ENCODE data around the gene NTSR1. TPM values are rescaled to one million over a fixed set of nuclear protein-coding genes. Genes with fewer than 3 reads are reported as not detected.

NTSR1 gene
- polyA plus RNA-seq, 1 donor from 2014 or later: 0.05 TPM

GRCh38 chr20:62808211-62808865, 99.7 kb downstream of the NTSR1 start:
- Histone ChIP-seq H3K79me2 (replicated peaks; ENCODE audit: insufficient read depth, low read length) (peaks cover 3% of the 10 kb centered on the region), H3K9ac (ENCODE audit: low read length) (no peak overlapping the region), H4K20me1 (ENCODE audit: insufficient read depth) (no peaks in the 10 kb centered on the region), H3K27ac (ENCODE audit: low read length) (no peak overlapping the region), H3K9me3 (ENCODE audit: low read length) (no peaks in the 10 kb centered on the region), H3F3A (ENCODE audit: insufficient read depth, low read length, poor library complexity, severe bottlenecking) (no peaks in the 10 kb centered on the region), H3K4me2 (ENCODE audit: low read length) (no peak overlapping the region), H3K36me3 (ENCODE audit: insufficient read depth, low read length) (no peaks in the 10 kb centered on the region), H3K27me3 (ENCODE audit: insufficient read depth, low read depth, low read length) (no peaks in the 10 kb centered on the region), H2AFZ (ENCODE audit: low read depth, low read length) (no peak overlapping the region), H3K4me3 (ENCODE audit: low read length) (no peak overlapping the region), H3K9me2 (ENCODE audit: insufficient read depth, low read length) (no peaks in the 10 kb centered on the region)
- TF ChIP-seq TAF1 (IDR thresholded peaks at IDR 0.05; ENCODE audit: low read depth) (no peak), SMC3 (conservative IDR thresholded peaks at IDR 0.05; ENCODE audit: poor library complexity) (peak; percentile 84), MXI1 (conservative IDR thresholded peaks at IDR 0.05; ENCODE audit: poor library complexity, severe bottlenecking) (peak; percentile 27), EP300 (conservative IDR thresholded peaks at IDR 0.05; ENCODE audit: poor library complexity, severe bottlenecking) (no peak), POLR2AphosphoS5 (IDR thresholded peaks at IDR 0.05) (no peak), CTCF (IDR thresholded peaks at IDR 0.05; ENCODE audit: poor library complexity, severe bottlenecking) (peak; percentile 90), REST (IDR thresholded peaks at IDR 0.05; ENCODE audit: borderline replicate concordance) (no peak), RAD21 (conservative IDR thresholded peaks at IDR 0.05) (peak; percentile 81), EZH2 (IDR thresholded peaks at IDR 0.05; ENCODE audit: borderline replicate concordance, insufficient read depth, low read length, poor library complexity, severe bottlenecking) (no peak)

GRCh38 chr20:62809530-62810428, 101.1 kb downstream of the NTSR1 start:
- Histone ChIP-seq H3K79me2 (replicated peaks; ENCODE audit: insufficient read depth, low read length) (peaks cover 3% of the 10 kb centered on the region), H4K20me1 (ENCODE audit: insufficient read depth) (no peaks in the 10 kb centered on the region), H3F3A (ENCODE audit: insufficient read depth, low read length, poor library complexity, severe bottlenecking) (no peaks in the 10 kb centered on the region), H3K4me3 (ENCODE audit: low read length) (no peak overlapping the region), H3K9me2 (ENCODE audit: insufficient read depth, low read length) (no peaks in the 10 kb centered on the region), H3K27me3 (ENCODE audit: insufficient read depth, low read depth, low read length) (no peaks in the 10 kb centered on the region), H3K9ac (ENCODE audit: low read length) (no peak overlapping the region), H3K27ac (ENCODE audit: low read length) (no peak overlapping the region), H3K9me3 (ENCODE audit: low read length) (no peaks in the 10 kb centered on the region), H2AFZ (ENCODE audit: low read depth, low read length) (no peak overlapping the region), H3K36me3 (ENCODE audit: insufficient read depth, low read length) (no peaks in the 10 kb centered on the region), H3K4me2 (ENCODE audit: low read length) (no peak overlapping the region)
- TF ChIP-seq REST (IDR thresholded peaks at IDR 0.05; ENCODE audit: borderline replicate concordance): no peak
- TF ChIP-seq SMC3 (conservative IDR thresholded peaks at IDR 0.05; ENCODE audit: poor library complexity): no peak
- TF ChIP-seq EZH2 (IDR thresholded peaks at IDR 0.05; ENCODE audit: borderline replicate concordance, insufficient read depth, low read length, poor library complexity, severe bottlenecking): no peak
- TF ChIP-seq EP300 (conservative IDR thresholded peaks at IDR 0.05; ENCODE audit: poor library complexity, severe bottlenecking): no peak
- TF ChIP-seq TAF1 (IDR thresholded peaks at IDR 0.05; ENCODE audit: low read depth): no peak
- TF ChIP-seq CTCF (IDR thresholded peaks at IDR 0.05; ENCODE audit: poor library complexity, severe bottlenecking): no peak
- no peak for TF ChIP-seq POLR2AphosphoS5 (IDR thresholded peaks at IDR 0.05)
- TF ChIP-seq MXI1 (conservative IDR thresholded peaks at IDR 0.05; ENCODE audit: poor library complexity, severe bottlenecking): no peak
- TF ChIP-seq RAD21 (conservative IDR thresholded peaks at IDR 0.05): no peak

Measured in neural cell (in vitro differentiated cells).